ENCODE measurements around the gene ZBTB40.
A peak's percentile ranks its signal among the peaks of the same experiment; 100 is the strongest.

The ZBTB40 gene

GRCh38 chr1:22447621-22448111, 4.0 kb upstream of the ZBTB40 start:
- Histone ChIP-seq H3K4me1 (ENCODE audit: insufficient read depth, low read length) (peaks cover 10% of the 10 kb centered on the region), H2AFZ (ENCODE audit: low read depth, low read length) (no peak overlapping the region), H3K4me2 (ENCODE audit: insufficient read depth, low read length) (no peak overlapping the region), H3K36me3 (ENCODE audit: insufficient read depth, low read length) (no peaks in the 10 kb centered on the region; the same call in 1 of the 2 replicates), H4K20me1 (ENCODE audit: insufficient read depth, low read length) (no peaks in the 10 kb centered on the region), H3K9ac (ENCODE audit: low read depth, low read length) (no peak overlapping the region), H3K79me2 (ENCODE audit: insufficient read depth, low read length) (peaks cover 9% of the 10 kb centered on the region), H3K9me3 (ENCODE audit: insufficient read depth, low read length, severe bottlenecking) (peaks cover 3% of the 10 kb centered on the region), H3K27me3 (ENCODE audit: insufficient read depth, low read length, poor library complexity) (no peaks in the 10 kb centered on the region), H3K4me3 (ENCODE audit: low read depth in 1 of 2, low read length in 2 of 2) (no peak overlapping the region), H3K27ac (ENCODE audit: low read length) (no peak overlapping the region)
- ATAC-seq (ENCODE audit: insufficient read depth, low read depth) (no peak), DNase-seq (no peak)
- no peak for TF ChIP-seq EZH2 (IDR thresholded peaks at IDR 0.05; ENCODE audit: borderline replicate concordance, low read depth, low read length, severe bottlenecking)
- TF ChIP-seq, protein P1, sequence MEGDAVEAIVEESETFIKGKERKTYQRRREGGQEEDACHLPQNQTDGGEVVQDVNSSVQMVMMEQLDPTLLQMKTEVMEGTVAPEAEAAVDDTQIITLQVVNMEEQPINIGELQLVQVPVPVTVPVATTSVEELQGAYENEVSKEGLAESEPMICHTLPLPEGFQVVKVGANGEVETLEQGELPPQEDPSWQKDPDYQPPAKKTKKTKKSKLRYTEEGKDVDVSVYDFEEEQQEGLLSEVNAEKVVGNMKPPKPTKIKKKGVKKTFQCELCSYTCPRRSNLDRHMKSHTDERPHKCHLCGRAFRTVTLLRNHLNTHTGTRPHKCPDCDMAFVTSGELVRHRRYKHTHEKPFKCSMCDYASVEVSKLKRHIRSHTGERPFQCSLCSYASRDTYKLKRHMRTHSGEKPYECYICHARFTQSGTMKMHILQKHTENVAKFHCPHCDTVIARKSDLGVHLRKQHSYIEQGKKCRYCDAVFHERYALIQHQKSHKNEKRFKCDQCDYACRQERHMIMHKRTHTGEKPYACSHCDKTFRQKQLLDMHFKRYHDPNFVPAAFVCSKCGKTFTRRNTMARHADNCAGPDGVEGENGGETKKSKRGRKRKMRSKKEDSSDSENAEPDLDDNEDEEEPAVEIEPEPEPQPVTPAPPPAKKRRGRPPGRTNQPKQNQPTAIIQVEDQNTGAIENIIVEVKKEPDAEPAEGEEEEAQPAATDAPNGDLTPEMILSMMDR (IDR thresholded peaks at IDR 0.05; ENCODE audit: borderline replicate concordance, extremely low read depth, low read length, poor library complexity, severe bottlenecking): no peak

- H3K27me3 ChIP-seq (ENCODE audit: insufficient read depth, low read length, poor library complexity): no peaks in the 10 kb centered on the region
- H3K4me1 ChIP-seq (ENCODE audit: insufficient read depth, low read length): peaks cover 24% of the 10 kb centered on the region
- H3K27ac ChIP-seq (ENCODE audit: low read length): no peak overlapping the region
- H3K36me3 ChIP-seq (ENCODE audit: insufficient read depth, low read length): no peaks in the 10 kb centered on the region; the same call in 1 of the 2 replicates
- no peak overlapping the region for H3K9ac ChIP-seq (ENCODE audit: low read depth, low read length)
- H3K79me2 ChIP-seq (ENCODE audit: insufficient read depth, low read length): peaks cover 27% of the 10 kb centered on the region
- H3K4me3 ChIP-seq (ENCODE audit: low read depth in 1 of 2, low read length in 2 of 2): no peak overlapping the region
- H3K4me2 ChIP-seq (ENCODE audit: insufficient read depth, low read length): no peak overlapping the region
- TF ChIP-seq, protein P1 (IDR thresholded peaks at IDR 0.05; ENCODE audit: borderline replicate concordance, extremely low read depth, low read length, poor library complexity, severe bottlenecking): no peak
- TF ChIP-seq EZH2 (IDR thresholded peaks at IDR 0.05; ENCODE audit: borderline replicate concordance, low read depth, low read length, severe bottlenecking): no peak
- ATAC-seq (ENCODE audit: insufficient read depth, low read depth) (no peak), DNase-seq (no peak)
- H2AFZ ChIP-seq (ENCODE audit: low read depth, low read length): no peak overlapping the region
- no peaks in the 10 kb centered on the region for H4K20me1 ChIP-seq (ENCODE audit: insufficient read depth, low read length)
- H3K9me3 ChIP-seq (ENCODE audit: insufficient read depth, low read length, severe bottlenecking): peaks cover 3% of the 10 kb centered on the region
Measured at GRCh38 chr1:22449636-22450035, 2.0 kb upstream of the ZBTB40 start.

GRCh38 chr1:22450351-22451021, 1.2 kb upstream of the ZBTB40 start:
- no peak overlapping the region for H3K4me2 ChIP-seq (ENCODE audit: insufficient read depth, low read length)
- H3K36me3 ChIP-seq (ENCODE audit: insufficient read depth, low read length): no peaks in the 10 kb centered on the region; the same call in 1 of the 2 replicates
- no peaks in the 10 kb centered on the region for H3K27me3 ChIP-seq (ENCODE audit: insufficient read depth, low read length, poor library complexity)
- H4K20me1 ChIP-seq (ENCODE audit: insufficient read depth, low read length): no peaks in the 10 kb centered on the region
- H3K27ac ChIP-seq (ENCODE audit: low read length): no peak overlapping the region
- peaks cover 24% of the 10 kb centered on the region for H3K4me1 ChIP-seq (ENCODE audit: insufficient read depth, low read length)
- H3K9ac ChIP-seq (ENCODE audit: low read depth, low read length): no peak overlapping the region
- no peak for DNase-seq
- H3K9me3 ChIP-seq (ENCODE audit: insufficient read depth, low read length, severe bottlenecking): peaks cover 3% of the 10 kb centered on the region
- H2AFZ ChIP-seq (ENCODE audit: low read depth, low read length): peak overlapping the region; percentile 82
- peaks cover 31% of the 10 kb centered on the region for H3K79me2 ChIP-seq (ENCODE audit: insufficient read depth, low read length)
- no peak for TF ChIP-seq EZH2 (IDR thresholded peaks at IDR 0.05; ENCODE audit: borderline replicate concordance, low read depth, low read length, severe bottlenecking)
- TF ChIP-seq, protein P1 (IDR thresholded peaks at IDR 0.05; ENCODE audit: borderline replicate concordance, extremely low read depth, low read length, poor library complexity, severe bottlenecking): no peak
- no peak for ATAC-seq (ENCODE audit: insufficient read depth, low read depth)
- no peak overlapping the region for H3K4me3 ChIP-seq (ENCODE audit: low read depth in 1 of 2, low read length in 2 of 2)

Measured in DND-41 (cell line).